ENCODE measurements around the gene C1orf21.

C1orf21 gene

DNA sequence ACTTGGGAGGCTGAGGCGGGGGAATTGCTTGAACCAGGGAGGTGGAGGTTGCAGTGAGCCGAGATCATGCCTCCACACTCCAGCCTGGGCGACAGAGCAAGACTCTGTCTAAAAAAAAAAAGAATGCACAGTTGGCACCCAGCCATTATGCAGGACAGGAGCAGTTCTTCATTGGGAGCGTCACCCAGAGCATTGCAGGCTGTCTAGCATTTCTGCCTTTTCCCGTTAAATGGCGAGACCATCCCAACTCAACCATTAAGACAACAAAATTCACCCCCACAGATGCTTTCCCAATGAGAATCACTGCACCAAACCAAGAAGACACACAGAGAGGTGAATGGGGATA is 262.0 kb downstream of the C1orf21 start:
- no peak for DNase-seq (ENCODE audit: low read depth in 1 of 2, low spot score in 1 of 2)

DNA sequence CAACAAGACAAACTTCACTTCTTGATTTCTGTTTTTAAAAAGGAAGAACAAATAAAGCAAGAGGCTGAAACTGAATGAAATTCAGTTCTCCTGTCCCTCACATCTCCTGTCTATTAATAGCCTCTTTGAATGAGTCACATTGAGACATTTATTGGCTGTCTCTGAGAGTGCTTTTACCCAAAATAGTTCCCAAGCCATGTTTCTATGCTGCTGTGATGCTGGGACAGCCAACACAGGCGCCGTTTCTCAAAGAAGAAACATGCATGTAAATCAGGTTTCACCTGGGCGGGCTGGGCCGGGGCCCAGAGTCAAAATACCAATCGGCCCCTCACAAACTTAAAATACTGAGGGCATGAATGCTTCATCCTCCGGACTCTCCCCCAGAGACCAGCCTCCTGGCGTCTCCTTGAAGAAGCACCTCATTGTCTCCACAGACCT is 262.6 kb downstream of the C1orf21 start:
- no peak for DNase-seq (ENCODE audit: low read depth in 1 of 2, low spot score in 1 of 2)

GRCh38 chr1:184650177-184650866 is 263.5 kb downstream of the C1orf21 start:
- no peak for DNase-seq (ENCODE audit: low read depth in 1 of 2, low spot score in 1 of 2)

DNA sequence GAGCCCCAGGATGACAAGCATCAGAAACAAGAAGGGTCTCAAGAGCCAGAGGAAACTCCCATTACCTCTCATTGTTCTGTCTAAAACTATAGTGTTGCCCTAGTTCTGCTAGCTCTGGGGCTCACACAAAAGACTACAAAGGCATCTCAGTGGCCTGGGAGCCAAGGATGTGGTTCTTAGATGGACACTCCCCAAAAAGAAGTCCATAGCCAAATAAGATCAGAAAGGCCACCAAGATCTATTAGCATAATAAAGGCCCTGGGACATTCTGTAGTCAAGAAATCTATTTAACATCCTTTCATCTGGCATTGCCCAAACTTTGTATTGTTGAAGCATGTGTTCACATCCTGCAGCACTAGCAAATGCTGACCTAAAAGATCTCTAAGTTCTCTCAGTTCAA is 268.4 kb downstream of the C1orf21 start:
- DNase-seq (ENCODE audit: low read depth in 1 of 2, low spot score in 1 of 2), result no peak

DNA sequence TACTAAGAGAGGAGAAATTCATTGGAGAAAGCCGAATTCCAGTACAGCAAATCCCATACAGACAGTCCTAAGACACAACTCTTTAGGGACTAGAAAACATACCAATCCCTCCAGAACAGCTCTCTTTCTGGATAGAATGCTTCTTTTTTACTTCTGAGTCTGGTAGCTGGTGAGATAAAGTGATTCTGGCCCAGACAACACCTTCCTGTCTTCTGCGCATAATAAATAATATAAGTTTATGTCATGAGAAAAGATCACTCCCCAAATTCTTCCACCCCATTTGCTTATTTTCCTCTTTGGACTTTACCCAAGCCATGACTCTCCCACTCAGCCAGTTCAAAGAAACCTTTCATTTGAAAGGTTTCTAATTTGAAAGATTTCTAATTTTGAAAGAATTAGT is 269.4 kb downstream of the C1orf21 start:
- no peak for DNase-seq (ENCODE audit: low read depth in 1 of 2, low spot score in 1 of 2)

DNA sequence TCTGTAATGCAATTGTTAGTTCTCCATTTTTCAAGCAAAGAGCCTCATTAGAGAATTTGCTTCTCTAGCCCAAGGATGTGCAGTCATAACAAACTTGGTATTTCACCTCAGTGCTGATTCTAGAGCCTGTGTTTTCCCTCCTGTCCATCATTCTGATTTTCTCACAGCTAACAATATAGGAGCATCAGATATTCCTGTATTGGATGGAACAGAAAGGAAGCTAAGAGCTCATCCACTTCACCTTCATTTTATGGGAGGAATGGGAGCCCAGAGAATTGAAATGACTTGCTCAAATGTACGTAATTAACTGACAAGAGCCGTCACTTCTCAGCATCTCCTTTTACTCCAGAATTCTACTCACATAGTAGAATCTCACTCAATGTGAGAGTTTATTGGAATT is 271.2 kb downstream of the C1orf21 start:
- DNase-seq (ENCODE audit: low read depth in 1 of 2, low spot score in 1 of 2), result no peak

DNA sequence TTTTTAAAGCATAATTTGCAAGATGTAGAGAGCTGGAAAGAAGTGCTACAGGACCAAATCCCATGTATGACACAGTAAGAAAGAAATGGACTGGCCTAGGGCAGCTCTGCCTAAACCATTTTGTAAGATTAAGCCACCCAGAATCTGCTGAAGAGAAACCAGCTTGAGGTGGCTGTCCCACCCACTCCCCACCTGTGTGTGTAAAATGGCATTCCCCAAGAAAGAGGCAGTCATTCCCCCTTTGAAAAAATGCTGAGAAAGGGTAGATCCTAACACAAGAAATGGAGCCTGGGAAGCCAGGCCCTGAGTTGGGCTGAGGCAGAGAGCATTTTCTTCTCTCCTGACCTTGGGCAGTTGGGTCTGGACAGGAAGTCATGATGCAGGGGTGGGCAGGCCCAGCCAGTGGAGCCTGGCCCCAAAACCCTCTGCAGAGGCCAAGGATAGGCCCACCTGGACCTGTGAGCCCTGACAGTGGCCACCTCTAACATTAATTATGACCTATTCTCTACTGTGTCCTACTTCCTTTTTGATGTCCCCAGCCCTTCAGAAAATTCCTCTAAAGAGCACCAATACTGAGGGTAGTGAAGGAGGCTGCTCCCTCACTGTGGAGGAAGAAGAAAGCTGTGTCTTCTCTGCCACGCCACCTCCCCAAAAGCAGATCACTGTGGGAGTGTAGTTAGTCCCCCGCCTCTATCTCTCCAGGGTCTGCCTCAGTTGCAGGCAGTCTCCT is 273.8 kb downstream of the C1orf21 start:
- no peak for DNase-seq (ENCODE audit: low read depth in 1 of 2, low spot score in 1 of 2)

- DNase-seq (ENCODE audit: low read depth in 1 of 2, low spot score in 1 of 2), result no peak
Measured at GRCh38 chr1:184661801-184662200, 275.0 kb downstream of the C1orf21 start.

DNA sequence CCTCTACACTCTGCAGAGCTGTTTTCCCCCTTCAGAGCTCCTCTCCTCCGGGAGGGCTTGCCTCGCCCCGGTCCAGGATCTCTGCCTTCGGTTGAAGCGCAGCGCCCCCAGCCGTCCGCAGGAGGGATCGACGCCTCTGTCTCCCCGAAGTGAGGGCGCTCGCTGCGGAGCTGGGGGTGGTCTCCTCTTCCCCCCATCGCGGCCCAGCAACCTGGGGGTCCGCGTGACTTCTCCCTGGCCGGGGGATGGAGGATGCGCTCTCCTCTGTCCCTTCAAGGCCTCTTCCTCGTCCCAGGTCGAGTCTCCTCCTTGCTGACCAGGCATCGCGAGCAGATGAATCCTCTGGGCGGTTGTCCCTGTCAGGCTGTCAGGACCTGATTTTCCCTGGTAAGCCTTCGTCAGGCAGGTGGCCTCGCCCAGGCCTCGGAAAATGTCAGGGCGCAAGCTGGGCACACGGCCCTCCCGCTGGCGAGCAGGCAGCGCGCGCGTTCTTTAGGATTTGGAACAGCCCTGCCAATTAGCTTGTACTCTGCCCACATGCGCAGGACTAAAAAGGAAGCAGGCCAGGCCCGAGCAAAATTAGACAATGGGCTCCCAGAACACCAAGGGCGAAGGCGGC is 277.3 kb downstream of the C1orf21 start:
- no peak for DNase-seq (ENCODE audit: low read depth in 1 of 2, low spot score in 1 of 2)

- no peak for DNase-seq (ENCODE audit: low read depth in 1 of 2, low spot score in 1 of 2)
Measured at GRCh38 chr1:184664661-184665060, 277.8 kb downstream of the C1orf21 start.

DNA sequence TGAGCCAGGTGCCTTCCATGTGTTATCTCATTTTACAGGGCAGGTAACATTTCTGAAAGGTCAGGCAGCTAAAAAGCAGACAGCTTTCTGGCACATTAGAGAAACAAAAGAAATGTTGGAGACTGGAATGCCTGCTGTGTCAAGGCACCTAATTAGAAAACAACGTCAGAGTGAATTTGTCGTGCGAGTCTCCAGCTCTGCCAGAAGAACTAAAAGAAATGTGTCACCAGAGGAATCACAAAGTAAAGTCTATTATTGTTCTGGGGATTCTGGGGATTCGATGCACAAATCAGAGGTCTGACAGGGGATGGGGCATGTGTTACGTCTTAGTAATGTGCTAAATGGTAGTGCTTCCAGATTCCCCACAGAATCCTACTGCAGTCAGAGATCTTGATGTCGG is 278.5 kb downstream of the C1orf21 start:
- DNase-seq (ENCODE audit: low read depth in 1 of 2, low spot score in 1 of 2), result no peak

- no peak for DNase-seq (ENCODE audit: low read depth in 1 of 2, low spot score in 1 of 2)
Measured at GRCh38 chr1:184669391-184669790, 282.6 kb downstream of the C1orf21 start.

- DNase-seq (ENCODE audit: low read depth in 1 of 2, low spot score in 1 of 2), result no peak
Measured at GRCh38 chr1:184672013-184672726, 285.3 kb downstream of the C1orf21 start.

GRCh38 chr1:184673305-184673704 is 286.5 kb downstream of the C1orf21 start:
- no peak for DNase-seq (ENCODE audit: low read depth in 1 of 2, low spot score in 1 of 2)

DNA sequence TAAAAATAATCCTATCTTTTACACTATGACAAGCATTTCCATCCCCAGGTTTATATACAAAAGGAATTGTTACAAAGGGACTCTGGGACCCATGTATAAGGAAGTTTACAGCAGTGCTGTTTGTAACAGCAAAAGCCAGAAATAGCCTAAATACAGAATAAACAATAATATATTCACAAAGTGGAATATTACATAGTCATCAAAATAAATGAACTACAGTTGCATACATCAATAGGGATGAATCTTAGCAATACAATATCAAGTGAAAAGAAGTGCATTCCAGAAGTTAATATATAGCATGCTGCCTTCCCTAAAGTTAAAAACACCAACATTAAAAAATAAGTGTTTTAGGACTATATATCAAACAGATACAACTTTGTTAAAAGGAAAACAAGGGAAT is 290.5 kb downstream of the C1orf21 start:
- DNase-seq (ENCODE audit: low read depth in 1 of 2, low spot score in 1 of 2), result no peak

Measured in activated CD4-positive, alpha-beta T cell treated with anti-CD3 and anti-CD28 coated beads, Interleukin-2, amount 50 U/mL, for 24 hours (primary cell).